Measurements from ENCODE around the gene CACTIN. TPM values are rescaled to one million over a fixed set of nuclear protein-coding genes. Genes with fewer than 3 reads are reported as not detected.

The CACTIN gene
- total RNA-seq, 2 donors from 2014 or later: 38.2 to 52.8 TPM

- DNase-seq (ENCODE audit: low spot score): no peak
- Histone ChIP-seq H3K27me3 (replicated peaks; ENCODE audit: insufficient read depth) (no peaks in the 10 kb centered on the region), H3K9me3 (no peaks in the 10 kb centered on the region), H3K36me3 (no peaks in the 10 kb centered on the region), H3K4me3 (no peak overlapping the region), H3K27ac (no peak overlapping the region), H3K4me1 (replicated peaks) (no peaks in the 10 kb centered on the region)
- 41% methylated on average over 11 of the region's 11 CpGs for WGBS
- intact Hi-C loops (cut with DNase I): no loop called here
- peak; percentile 12 for TF ChIP-seq POLR2AphosphoS5 (IDR thresholded peaks at IDR 0.05)
- TF ChIP-seq POLR2A (IDR thresholded peaks at IDR 0.05): no peak
- no peak for TF ChIP-seq CTCF (IDR thresholded peaks at IDR 0.05)
Observed at GRCh38 chr19:3580156-3580934, 46.2 kb downstream of the CACTIN start.

DNA sequence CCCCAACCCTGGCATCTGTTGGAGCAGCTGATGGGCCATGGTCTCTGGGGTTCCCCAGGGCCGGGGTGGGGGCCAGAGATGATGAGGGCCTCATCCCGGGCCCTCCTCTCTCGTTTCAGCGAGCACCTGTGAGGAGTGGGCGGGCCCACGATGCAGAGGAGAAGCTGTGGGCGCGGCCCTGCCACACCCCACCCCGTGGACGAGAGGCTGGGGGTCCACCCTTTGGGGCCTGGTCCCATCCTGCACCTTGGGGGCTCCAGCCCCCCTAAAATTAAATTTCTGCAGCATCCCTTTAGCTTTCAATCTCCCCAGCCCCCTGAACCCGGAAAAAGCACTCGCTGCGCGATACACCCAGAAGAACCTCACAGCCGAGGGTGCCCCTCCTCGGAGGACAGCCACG, 48.2 kb downstream of the CACTIN start:
- TF ChIP-seq POLR2AphosphoS5 (IDR thresholded peaks at IDR 0.05): no peak
- TF ChIP-seq CTCF (IDR thresholded peaks at IDR 0.05): no peak
- no peak for TF ChIP-seq POLR2A (IDR thresholded peaks at IDR 0.05)
- intact Hi-C loops (cut with DNase I): loop anchor here (10.0 kb wide), 1 partner anchor 74 kb away; the partner anchor contains the start of genes DOHH and FZR1
- Histone ChIP-seq H3K9me3 (no peaks in the 10 kb centered on the region), H3K27me3 (replicated peaks; ENCODE audit: insufficient read depth) (no peaks in the 10 kb centered on the region), H3K4me3 (no peak overlapping the region), H3K36me3 (no peaks in the 10 kb centered on the region), H3K27ac (no peak overlapping the region), H3K4me1 (replicated peaks) (no peaks in the 10 kb centered on the region)
- no peak for DNase-seq (ENCODE audit: low spot score)
- 84% methylated on average over 17 of the region's 17 CpGs for WGBS

DNA sequence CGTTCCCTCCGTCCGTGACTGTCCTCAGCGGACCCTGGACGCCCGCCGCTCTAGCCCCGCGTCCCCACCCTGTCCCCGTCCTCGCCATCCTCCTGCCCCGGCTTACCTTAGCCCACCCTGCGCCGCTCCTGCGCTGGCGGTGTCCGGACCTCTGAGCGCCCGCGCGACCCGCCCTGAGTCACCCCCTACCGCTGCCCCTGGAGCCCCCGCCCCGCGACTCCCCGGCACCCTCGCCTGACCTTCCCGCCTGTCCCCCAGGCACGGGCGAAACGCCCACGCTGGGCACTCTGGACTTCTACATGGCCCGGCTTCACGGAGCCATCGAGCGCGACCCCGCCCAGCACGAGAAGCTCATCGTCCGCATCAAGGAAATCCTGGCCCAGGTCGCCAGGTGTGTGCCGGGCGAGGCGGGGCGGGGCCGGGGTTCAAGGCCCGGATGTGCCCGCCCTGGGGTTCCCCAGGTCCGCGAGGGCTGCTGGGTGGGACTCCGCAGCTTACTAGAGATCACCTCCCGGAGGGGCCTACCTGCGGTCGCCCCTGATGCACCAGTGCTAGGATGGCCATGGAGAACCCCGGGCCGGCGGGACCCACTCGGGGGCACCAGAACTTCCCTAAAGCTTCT, 48.8 kb downstream of the CACTIN start:
- Histone ChIP-seq H3K36me3 (no peaks in the 10 kb centered on the region), H3K27ac (no peak overlapping the region), H3K27me3 (replicated peaks; ENCODE audit: insufficient read depth) (no peaks in the 10 kb centered on the region), H3K9me3 (no peaks in the 10 kb centered on the region), H3K4me3 (no peak overlapping the region), H3K4me1 (replicated peaks) (no peaks in the 10 kb centered on the region)
- 93% methylated on average over 60 of the region's 60 CpGs for WGBS
- intact Hi-C loops (cut with DNase I): loop anchor here (10.0 kb wide), 1 partner anchor 73 kb away; the partner anchor contains the start of genes DOHH and FZR1
- DNase-seq (ENCODE audit: low spot score): no peak
- TF ChIP-seq CTCF (IDR thresholded peaks at IDR 0.05) (no peak), POLR2AphosphoS5 (IDR thresholded peaks at IDR 0.05) (no peak), POLR2A (IDR thresholded peaks at IDR 0.05) (no peak)

DNA sequence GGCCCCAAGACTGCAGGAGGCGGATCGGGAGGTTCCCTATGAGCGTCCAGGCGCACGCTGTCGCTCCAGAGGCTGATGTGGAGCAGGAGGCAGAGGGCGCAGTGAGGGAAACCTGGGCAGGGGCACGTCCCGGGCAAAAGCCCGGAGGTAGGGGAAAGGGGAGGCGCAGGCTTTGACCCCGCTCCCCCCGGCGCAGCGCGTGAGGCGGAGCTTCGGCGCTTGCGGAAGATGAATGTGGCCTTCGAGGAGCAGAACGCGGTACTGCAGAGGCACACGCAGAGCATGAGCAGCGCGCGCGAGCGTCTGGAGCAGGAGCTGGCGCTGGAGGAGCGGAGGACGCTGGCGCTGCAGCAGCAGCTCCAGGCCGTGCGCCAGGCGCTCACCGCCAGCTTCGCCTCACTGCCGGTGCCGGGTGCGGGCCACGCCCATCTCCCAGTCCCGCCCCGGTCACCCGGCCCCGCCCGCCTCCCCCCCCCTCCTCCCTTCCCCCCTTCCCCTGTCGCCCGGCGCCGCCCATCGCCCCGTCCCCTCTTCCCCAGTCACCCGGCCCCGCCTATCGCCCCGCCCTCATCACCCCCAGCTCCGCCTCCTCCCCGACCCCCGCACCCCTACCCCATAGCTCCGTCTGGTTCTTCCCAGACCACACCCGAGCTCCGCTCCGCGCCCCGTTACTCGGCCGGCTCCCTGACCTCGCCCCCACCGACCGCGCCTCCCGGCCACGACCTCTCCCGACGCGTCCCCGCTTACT, 49.7 kb downstream of the CACTIN start:
- peak overlapping the region; percentile 10 to 36 for H3K27ac ChIP-seq
- no peaks in the 10 kb centered on the region for H3K36me3 ChIP-seq
- no peaks in the 10 kb centered on the region for H3K9me3 ChIP-seq
- TF ChIP-seq POLR2AphosphoS5 (IDR thresholded peaks at IDR 0.05): peak; percentile 3
- TF ChIP-seq POLR2A (IDR thresholded peaks at IDR 0.05): no peak
- TF ChIP-seq CTCF (IDR thresholded peaks at IDR 0.05): no peak
- 55% methylated on average over 58 of the region's 78 CpGs for WGBS
- intact Hi-C loops (cut with DNase I): loop anchor here (10.0 kb wide), 1 partner anchor 72 kb away; the partner anchor contains the start of genes DOHH and FZR1
- no peaks in the 10 kb centered on the region for H3K27me3 ChIP-seq (replicated peaks; ENCODE audit: insufficient read depth)
- H3K4me3 ChIP-seq: peak overlapping the region in 1 of 2 donors; percentile 10
- peak; percentile 23 for DNase-seq (ENCODE audit: low spot score)
- no peaks in the 10 kb centered on the region for H3K4me1 ChIP-seq (replicated peaks)
